HepG2 (cell line): ENCODE data around the gene SMAD6. TPM values are rescaled to one million over a fixed set of nuclear protein-coding genes. Genes with fewer than 3 reads are reported as not detected.
A peak's percentile ranks its signal among the peaks of the same experiment; 100 is the strongest.

Source experiments
- ARID3A ChIP-seq: IDR thresholded peaks from 2 replicates; pipeline ENCODE4 v1.6.1; 2012; ENCODE audit warnings: low read depth, low read length, improper control_type of control experiment
- EHMT2 ChIP-seq: fragments of 200-600 bp; sonication (generic); IDR thresholded peaks from 2 replicates; pipeline ENCODE4 v1.7.0; 2017; ENCODE audit warnings: antibody characterized with exemption, low read depth, low read length, borderline replicate concordance
- GLI4 ChIP-seq: sonication (generic); formaldehyde crosslinking; IDR thresholded peaks from 2 replicates; pipeline ENCODE4 v1.5.1; 2020; ENCODE audit warnings: missing genetic modification reagents, mild to moderate bottlenecking, moderate library complexity, borderline replicate concordance
- HBP1 ChIP-seq: IDR thresholded peaks from 2 replicates; pipeline ENCODE4 v1.6.1; 2016; ENCODE audit warnings: low read depth, control low read depth
- IKZF5 ChIP-seq: IDR thresholded peaks from 2 replicates; pipeline ENCODE4 v1.6.1; 2018; ENCODE audit warnings: missing genetic modification reagents, mild to moderate bottlenecking, missing compliant biosample characterization
- KLF13 ChIP-seq: sonication (generic); formaldehyde crosslinking; IDR thresholded peaks from 2 replicates; pipeline ENCODE4 v1.4.0; 2020; ENCODE audit warnings: mild to moderate bottlenecking, missing genetic modification reagents
- MLX ChIP-seq: IDR thresholded peaks from 2 replicates; pipeline ENCODE4 v1.6.1; 2016
- PAX8 ChIP-seq: sonication (generic); formaldehyde crosslinking; IDR thresholded peaks from 2 replicates; pipeline ENCODE4 v1.8.0; 2022; ENCODE audit warnings: mild to moderate bottlenecking, missing genetic modification reagents, borderline replicate concordance
- PHF5A ChIP-seq: IDR thresholded peaks from one replicate; pipeline ENCODE4 v1.6.1; 2018; ENCODE audit warnings: low read depth, missing genetic modification reagents; ENCODE audit not compliant: unreplicated experiment
- RBFOX2 ChIP-seq: fragments of 200-400 bp; formaldehyde crosslinking; IDR thresholded peaks from 2 replicates; pipeline ENCODE4 v1.6.1; 2017; ENCODE audit warnings: low read depth, mild to moderate bottlenecking, low read length
- RXRA ChIP-seq: sonication (generic); formaldehyde crosslinking; IDR thresholded peaks from 2 replicates; pipeline ENCODE4 v1.5.1; 2020; ENCODE audit warnings: missing genetic modification reagents
- SOX5 ChIP-seq: IDR thresholded peaks from 2 replicates; pipeline ENCODE4 v1.6.1; 2016; ENCODE audit warnings: borderline replicate concordance
- SUZ12 ChIP-seq: fragments of 150-350 bp; IDR thresholded peaks from 2 replicates; pipeline ENCODE4 v1.6.1; 2014; ENCODE audit warnings: low read depth, low read length
- ZBTB1 ChIP-seq: sonication (generic); formaldehyde crosslinking; IDR thresholded peaks from 2 replicates; pipeline ENCODE4 v1.4.0; 2020; ENCODE audit warnings: missing genetic modification reagents, borderline replicate concordance
- ZNF12 ChIP-seq: sonication (generic); formaldehyde crosslinking; IDR thresholded peaks from 2 replicates; pipeline ENCODE4 v1.5.0; 2020; ENCODE audit warnings: missing genetic modification reagents
- ZNF260 ChIP-seq: sonication (generic); formaldehyde crosslinking; IDR thresholded peaks from 2 replicates; pipeline ENCODE4 v1.4.0; 2020; ENCODE audit warnings: missing genetic modification reagents, low read depth, mild to moderate bottlenecking, borderline replicate concordance
- ZNF350 ChIP-seq: sonication (generic); formaldehyde crosslinking; IDR thresholded peaks from 2 replicates; pipeline ENCODE4 v1.4.0; 2020; ENCODE audit warnings: mild to moderate bottlenecking, low read depth, missing genetic modification reagents, borderline replicate concordance
- ZNF724P ChIP-seq: sonication (generic); formaldehyde crosslinking; IDR thresholded peaks from 2 replicates; pipeline ENCODE4 v1.8.0; 2022; ENCODE audit warnings: missing genetic modification reagents, borderline replicate concordance
- ZNF746 ChIP-seq: sonication (generic); formaldehyde crosslinking; IDR thresholded peaks from 2 replicates; pipeline ENCODE4 v1.8.0; 2022; ENCODE audit warnings: mild to moderate bottlenecking, missing genetic modification reagents
- ZSCAN31 ChIP-seq: sonication (generic); formaldehyde crosslinking; IDR thresholded peaks from 2 replicates; pipeline ENCODE4 v1.5.0; 2020; ENCODE audit warnings: low read depth, mild to moderate bottlenecking, missing genetic modification reagents
- ZUFSP ChIP-seq: sonication (generic); formaldehyde crosslinking; IDR thresholded peaks from 2 replicates; pipeline ENCODE4 v1.9.0; 2021; ENCODE audit warnings: missing genetic modification reagents, mild to moderate bottlenecking, borderline replicate concordance
- polyA plus RNA-seq, 8 experiments: library from polyadenylated mRNA; depleted of rRNA in 3 of 8; stranded (reverse) in 7 of 8; unstranded in 1 of 8; fragments of >200 nt; fragmentation: Illumina TruSeq in 4 of 8; extraction: Trizol in 4 of 8; gene quantifications; 2 replicates each; pipeline versions ENCODE4 v1.2.1 to v1.2.3, GENCODE V29; 2011 to 2016; ENCODE audit warnings: low read depth in 4 of 8, missing spikeins in 1 of 8, mixed read lengths in 1 of 8; ENCODE audit not compliant: insufficient read depth in 1 of 8
- total RNA-seq, 5 experiments: library from RNA; depleted of rRNA; stranded (reverse); fragments of >200 nt; fragmentation: Illumina TruSeq; extraction: Trizol; gene quantifications; 2 replicates each; pipeline ENCODE4 v1.2.3, GENCODE V29; 2016; ENCODE audit warnings: low read depth in 1 of 5

Gene SMAD6
- total and polyA plus RNA-seq, 2 of the 13 experiments (the other 11 are each of a cell fraction or from before 2014, with no cell fraction given), result 3.3 to 4.4 TPM

GRCh38 chr15:66702035-66702786 is at the start of gene SMAD6 (continued):
- TF ChIP-seq ZNF746 (CRISPR knock-in tag) (no peak), EHMT2 (no peak), MLX (CRISPR knock-in tag) (no peak), ZNF12 (CRISPR knock-in tag) (no peak), ZNF260 (CRISPR knock-in tag) (no peak), SOX5 (CRISPR knock-in tag) (peak; percentile 41; the same call in 1 of the 2 replicates), ZSCAN31 (CRISPR knock-in tag) (no peak), PAX8 (CRISPR knock-in tag) (no peak), RXRA (peak; percentile 67; the same call in 1 of the 2 replicates), ZNF350 (no peak), ZBTB1 (CRISPR knock-in tag) (no peak), GLI4 (CRISPR knock-in tag) (no peak), PHF5A (CRISPR knock-in tag) (no peak), ARID3A (no peak), RBFOX2 (0 out of 2 replicates have a peak, but pooled peaks have one; percentile 36), KLF13 (CRISPR knock-in tag) (no peak), ZUFSP (CRISPR knock-in tag) (no peak), IKZF5 (CRISPR knock-in tag) (0 out of 2 replicates have a peak, but pooled peaks have one; percentile 69), SUZ12 (no peak), HBP1 (CRISPR knock-in tag) (no peak), ZNF724P (CRISPR knock-in tag) (0 out of 2 replicates have a peak, but pooled peaks have one; percentile 28)
